Measurements from ENCODE around the gene NEMP1.

GRCh38 chr12:57091638-57092528 is 13.3 kb upstream of the NEMP1 start:
- TF ChIP-seq CTCF (IDR thresholded peaks at IDR 0.05) (no peak), POLR2AphosphoS5 (IDR thresholded peaks at IDR 0.05) (no peak), POLR2A (IDR thresholded peaks at IDR 0.05; ENCODE audit: low read depth) (no peak)

Data from esophagus muscularis mucosa (tissue), 3 donors.